NB4 (cell line): ENCODE measurements around the gene NR1H3.

Experiments used
- MYC ChIP-seq: IDR thresholded peaks from 2 replicates; pipeline ENCODE4 v1.6.1; 2011; ENCODE audit warnings: low read depth, low read length
- POLR2A ChIP-seq: IDR thresholded peaks from 2 replicates; pipeline ENCODE4 v1.6.1; 2011; ENCODE audit warnings: mild to moderate bottlenecking; ENCODE audit not compliant: insufficient read length; ENCODE audit errors: extremely low read depth
- TF ChIP-seq, protein P1 (sequence below): IDR thresholded peaks from one replicate; pipeline ENCODE4 v1.5.1; 2012; ENCODE audit warnings: low read depth, low read length
- TF ChIP-seq, protein P2 (sequence below): IDR thresholded peaks from 2 replicates; pipeline ENCODE4 v1.6.1; 2011; ENCODE audit warnings: low read depth, low read length

DNA sequence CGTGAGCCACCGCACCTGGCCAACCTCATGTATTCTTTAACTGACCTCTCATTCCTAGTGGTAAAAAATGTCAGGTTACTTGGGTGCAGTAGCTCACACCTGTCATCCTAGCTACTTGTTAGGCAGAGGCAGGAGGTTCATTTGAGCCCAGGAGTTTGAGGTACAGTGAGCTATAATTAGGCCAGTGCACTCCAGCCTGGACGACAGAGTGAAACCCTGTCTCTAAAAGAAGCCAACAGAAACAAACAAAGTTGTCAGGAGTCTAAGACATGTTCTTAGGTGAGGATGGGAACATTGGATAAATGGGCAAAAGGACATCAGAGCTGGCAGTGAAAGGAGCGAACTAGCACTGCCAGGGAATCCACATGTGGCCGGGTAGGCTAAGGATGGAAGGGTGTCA, 30.3 kb downstream of the NR1H3 start:
- TF ChIP-seq, protein P1, sequence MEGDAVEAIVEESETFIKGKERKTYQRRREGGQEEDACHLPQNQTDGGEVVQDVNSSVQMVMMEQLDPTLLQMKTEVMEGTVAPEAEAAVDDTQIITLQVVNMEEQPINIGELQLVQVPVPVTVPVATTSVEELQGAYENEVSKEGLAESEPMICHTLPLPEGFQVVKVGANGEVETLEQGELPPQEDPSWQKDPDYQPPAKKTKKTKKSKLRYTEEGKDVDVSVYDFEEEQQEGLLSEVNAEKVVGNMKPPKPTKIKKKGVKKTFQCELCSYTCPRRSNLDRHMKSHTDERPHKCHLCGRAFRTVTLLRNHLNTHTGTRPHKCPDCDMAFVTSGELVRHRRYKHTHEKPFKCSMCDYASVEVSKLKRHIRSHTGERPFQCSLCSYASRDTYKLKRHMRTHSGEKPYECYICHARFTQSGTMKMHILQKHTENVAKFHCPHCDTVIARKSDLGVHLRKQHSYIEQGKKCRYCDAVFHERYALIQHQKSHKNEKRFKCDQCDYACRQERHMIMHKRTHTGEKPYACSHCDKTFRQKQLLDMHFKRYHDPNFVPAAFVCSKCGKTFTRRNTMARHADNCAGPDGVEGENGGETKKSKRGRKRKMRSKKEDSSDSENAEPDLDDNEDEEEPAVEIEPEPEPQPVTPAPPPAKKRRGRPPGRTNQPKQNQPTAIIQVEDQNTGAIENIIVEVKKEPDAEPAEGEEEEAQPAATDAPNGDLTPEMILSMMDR, result no peak
- TF ChIP-seq MYC (no peak), POLR2A (no peak)
- TF ChIP-seq, protein P2, sequence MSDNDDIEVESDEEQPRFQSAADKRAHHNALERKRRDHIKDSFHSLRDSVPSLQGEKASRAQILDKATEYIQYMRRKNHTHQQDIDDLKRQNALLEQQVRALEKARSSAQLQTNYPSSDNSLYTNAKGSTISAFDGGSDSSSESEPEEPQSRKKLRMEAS, result no peak
